Upper lobe of left lung (tissue), 6 donors: ENCODE measurements around the gene CTSH. TPM values are rescaled to one million over a fixed set of nuclear protein-coding genes. Genes with fewer than 3 reads are reported as not detected.

Experiments used
- ATAC-seq, 2 donors: fragments of 200-7000 bp; cut with Tn5 transposase; one replicate each; pipeline ENCODE4 v1.9.1; 2022; ENCODE audit warnings: mild to moderate bottlenecking in 2 of 2, moderate library complexity in 2 of 2; ENCODE audit not compliant: low FRiP score in 2 of 2
- DNase-seq, 2 donors: peaks; one replicate each; pipeline ENCODE4 v3.0.0-alpha.2; 2019 to 2020
- H3K27ac ChIP-seq, 4 donors: fragments of 200-600 bp; sonication (generic); one replicate each; pipeline ENCODE4 v1.5.1; 2016 to 2019
- H3K27me3 ChIP-seq, 4 donors: fragments of 200-600 bp; sonication (generic); one replicate each; pipeline ENCODE4 v1.5.1; 2017 to 2019
- H3K36me3 ChIP-seq, 4 donors: fragments of 200-600 bp; sonication (generic); one replicate each; pipeline ENCODE4 v1.5.1; 2016 to 2019
- H3K4me1 ChIP-seq, 4 donors: fragments of 200-600 bp; sonication (generic); one replicate each; pipeline ENCODE4 v1.5.1; 2018 to 2019
- H3K4me3 ChIP-seq, 4 donors: fragments of 200-600 bp; sonication (generic); one replicate each; pipeline ENCODE4 v1.5.1; 2017 to 2019; ENCODE audit warnings: mild to moderate bottlenecking in 2 of 4, moderate library complexity in 1 of 4
- H3K9me3 ChIP-seq, 4 donors: fragments of 200-600 bp; sonication (generic); one replicate each; pipeline ENCODE4 v1.5.1; 2018 to 2019
- CTCF ChIP-seq, 6 experiments: fragments of 450-650 bp in 4 of 6; fragments of 200-600 bp in 2 of 6; sonication (generic) in 2 of 6; IDR thresholded peaks; one replicate each; pipeline ENCODE4 v1.5.1; 2016 to 2019; ENCODE audit warnings: antibody characterized with exemption in 6 of 6
- EP300 ChIP-seq, 4 donors: sonication (generic); formaldehyde crosslinking; IDR thresholded peaks; one replicate each; pipeline ENCODE4 v1.5.1; 2017; ENCODE audit warnings: antibody characterized with exemption in 4 of 4, control low read depth in 2 of 4
- POLR2A ChIP-seq, 4 donors: fragments of 450-650 bp; IDR thresholded peaks; one replicate each; pipeline ENCODE4 v1.5.1; 2016 to 2017; ENCODE audit warnings: antibody characterized with exemption in 4 of 4, mild to moderate bottlenecking in 2 of 4
- POLR2AphosphoS5 ChIP-seq, 2 donors: sonication (generic); formaldehyde crosslinking; IDR thresholded peaks; one replicate each; pipeline ENCODE4 v1.5.1; 2017; ENCODE audit warnings: antibody characterized with exemption in 2 of 2
- WGBS, 2 donors: methylation state at CpG; one replicate each; pipeline ENCODE4 v1.1.5; 2017 to 2018; 5-methylcytosine and 5-hydroxymethylcytosine counted together
- total RNA-seq, 6 donors: library from RNA; depleted of rRNA in 4 of 6; stranded (reverse); fragments of >200 nt in 4 of 6; gene quantifications; one replicate each; pipeline versions ENCODE4 v1.1.0 to v1.2.1, GENCODE V29; 2016 to 2021
- donor health status: DM: no; HTN: no; CAD: no; lungs with moderate emphysema.
- donor health status: DM: no; HTN: yes; CAD: no; lungs with severe emphysema.

The CTSH gene
- total RNA-seq, 6 donors from 2014 or later: 699 to 3,907 (median 1,498) TPM

- H3K27me3 ChIP-seq: no peaks in the 10 kb centered on the region
- no peak for TF ChIP-seq CTCF (IDR thresholded peaks at IDR 0.05)
- no peak for TF ChIP-seq POLR2A (IDR thresholded peaks at IDR 0.05)
- no peak for TF ChIP-seq EP300 (IDR thresholded peaks at IDR 0.05)
- TF ChIP-seq POLR2AphosphoS5 (IDR thresholded peaks at IDR 0.05): no peak
- H3K9me3 ChIP-seq: no peaks in the 10 kb centered on the region
- peak overlapping the region in 2 of 4 donors; percentile 28 for H3K4me3 ChIP-seq
- peaks cover 30 to 72% (median 57%) of the 10 kb centered on the region in 4 donors for H3K4me1 ChIP-seq
- H3K27ac ChIP-seq: peak overlapping the region; percentile 70 to 87 (median 79)
- ATAC-seq (peak in 1 of 2 donors; percentile 57), DNase-seq (no peak)
- WGBS, 2 donors: 41 to 50% methylated on average over 6 of the region's 6 CpGs
- peaks cover 17 to 32% (median 19%) of the 10 kb centered on the region in 4 donors for H3K36me3 ChIP-seq
Observed at GRCh38 chr15:78938658-78939488, 6.0 kb downstream of the CTSH start.

GRCh38 chr15:78937132-78937739 is 7.6 kb downstream of the CTSH start:
- Histone ChIP-seq H3K4me3 (peak overlapping the region in 1 of 4 donors; percentile 8), H3K27me3 (no peaks in the 10 kb centered on the region), H3K4me1 (peaks cover 29 to 62% (median 52%) of the 10 kb centered on the region in 4 donors), H3K36me3 (peaks cover 22 to 47% (median 35%) of the 10 kb centered on the region in 4 donors), H3K9me3 (no peaks in the 10 kb centered on the region), H3K27ac (peak overlapping the region; percentile 56 to 78 (median 70))
- ATAC-seq (peak; percentile 20 to 88), DNase-seq (no peak)
- TF ChIP-seq EP300 (IDR thresholded peaks at IDR 0.05) (peak in 1 of 4 donors; percentile 45), CTCF (IDR thresholded peaks at IDR 0.05) (no peak), POLR2AphosphoS5 (IDR thresholded peaks at IDR 0.05) (peak; percentile 52 to 60), POLR2A (IDR thresholded peaks at IDR 0.05) (peak in 2 of 4 donors; percentile 24 to 35)
- WGBS, 2 donors: 37 to 40% methylated on average over 10 to 14 of the region's 14 CpGs

- no peak for TF ChIP-seq POLR2A (IDR thresholded peaks at IDR 0.05)
- TF ChIP-seq CTCF (IDR thresholded peaks at IDR 0.05): no peak
- TF ChIP-seq EP300 (IDR thresholded peaks at IDR 0.05): no peak
- TF ChIP-seq POLR2AphosphoS5 (IDR thresholded peaks at IDR 0.05): no peak
- 63 to 84% methylated on average over 5 of the region's 5 CpGs for WGBS, 2 donors
- no peak for DNase-seq
Observed at GRCh38 chr15:78934655-78935023, 10.2 kb downstream of the CTSH start.

GRCh38 chr15:78933823-78934654 is 10.8 kb downstream of the CTSH start:
- Histone ChIP-seq H3K27ac (peak overlapping the region in 2 of 4 donors; percentile 28 to 52), H3K9me3 (no peaks in the 10 kb centered on the region), H3K36me3 (peaks cover 29 to 68% (median 60%) of the 10 kb centered on the region in 4 donors), H3K4me3 (no peak overlapping the region), H3K27me3 (no peaks in the 10 kb centered on the region), H3K4me1 (peaks cover 20 to 53% (median 36%) of the 10 kb centered on the region in 4 donors)
- WGBS, 2 donors: 68 to 70% methylated on average over 15 to 19 of the region's 20 CpGs
- ATAC-seq (no peak), DNase-seq (peak in 1 of 2 donors; percentile 58)
- TF ChIP-seq CTCF (IDR thresholded peaks at IDR 0.05): no peak
- TF ChIP-seq POLR2A (IDR thresholded peaks at IDR 0.05): peak in 1 of 4 donors; percentile 22

More at GRCh38 chr15:78934655-78935023, 10.2 kb downstream of the CTSH start:
- Histone ChIP-seq H3K27ac (peak overlapping the region in 1 of 4 donors; percentile 28), H3K9me3 (no peaks in the 10 kb centered on the region), H3K36me3 (peaks cover 29 to 66% (median 54%) of the 10 kb centered on the region in 4 donors), H3K4me1 (peaks cover 26 to 59% (median 42%) of the 10 kb centered on the region in 4 donors), H3K27me3 (no peaks in the 10 kb centered on the region), H3K4me3 (no peak overlapping the region)
- no peak for ATAC-seq
